HG03575 (cell line): ENCODE results near the gene SV2B.

ENCODE experiments used
- ATAC-seq: cut with Tn5 transposase; IDR thresholded peaks from one replicate; pipeline ENCODE4 v1.9.1; 2021; ENCODE audit not compliant: unreplicated experiment, insufficient number of reproducible peaks, low FRiP score; ENCODE audit errors: extremely low read depth

SV2B gene

GRCh38 chr15:91289324-91289723 lies 189.3 kb downstream of the SV2B start:
- no peak for ATAC-seq

- no peak for ATAC-seq
Measured at GRCh38 chr15:91290553-91290952, 190.5 kb downstream of the SV2B start.

- ATAC-seq = no peak
Measured at GRCh38 chr15:91291673-91292072, 191.6 kb downstream of the SV2B start.

- no peak for ATAC-seq
Measured at GRCh38 chr15:91294344-91294743, 194.3 kb downstream of the SV2B start.

- no peak for ATAC-seq
Measured at GRCh38 chr15:91294795-91295194, 194.7 kb downstream of the SV2B start.

GRCh38 chr15:91298101-91298500 lies 198.0 kb downstream of the SV2B start:
- no peak for ATAC-seq

GRCh38 chr15:91302588-91303439 lies 202.8 kb downstream of the SV2B start:
- no peak for ATAC-seq

GRCh38 chr15:91304210-91304609 lies 204.2 kb downstream of the SV2B start:
- ATAC-seq = no peak

GRCh38 chr15:91304786-91305185 lies 204.7 kb downstream of the SV2B start:
- no peak for ATAC-seq

- ATAC-seq = no peak
Measured at GRCh38 chr15:91306144-91306543, 206.1 kb downstream of the SV2B start.

GRCh38 chr15:91307601-91308000 lies 207.5 kb downstream of the SV2B start:
- ATAC-seq = no peak

- no peak for ATAC-seq
Measured at GRCh38 chr15:91308199-91308598, 208.1 kb downstream of the SV2B start.

GRCh38 chr15:91308855-91309254 lies 208.8 kb downstream of the SV2B start:
- no peak for ATAC-seq

GRCh38 chr15:91311986-91312385 lies 211.9 kb downstream of the SV2B start:
- no peak for ATAC-seq

- ATAC-seq = no peak
Measured at GRCh38 chr15:91316126-91316525, 216.1 kb downstream of the SV2B start.

GRCh38 chr15:91318516-91318915 lies 218.5 kb downstream of the SV2B start:
- no peak for ATAC-seq

- no peak for ATAC-seq
Measured at GRCh38 chr15:91318931-91319330, 218.9 kb downstream of the SV2B start.

GRCh38 chr15:91319371-91320059 lies 219.5 kb downstream of the SV2B start:
- no peak for ATAC-seq

GRCh38 chr15:91320101-91320500 lies 220.0 kb downstream of the SV2B start:
- ATAC-seq = no peak

GRCh38 chr15:91329914-91330313 lies 229.9 kb downstream of the SV2B start:
- ATAC-seq = no peak
